HL-60 (cell line): ENCODE results near the gene WDR48.

Experiments used
- GABPA ChIP-seq: IDR thresholded peaks from 2 replicates; pipeline ENCODE4 v1.6.1; 2012; ENCODE audit warnings: low read depth
- POLR2AphosphoS5 ChIP-seq: IDR thresholded peaks from 2 replicates; pipeline ENCODE4 v1.6.1; 2012; ENCODE audit warnings: low read depth
- REST ChIP-seq: IDR thresholded peaks from 2 replicates; pipeline ENCODE4 v1.6.1; 2012; ENCODE audit warnings: low read depth; ENCODE audit not compliant: insufficient replicate concordance
- SPI1 ChIP-seq: IDR thresholded peaks from 2 replicates; pipeline ENCODE4 v1.6.1; 2012; ENCODE audit warnings: low read depth, mild to moderate bottlenecking, borderline replicate concordance
- TF ChIP-seq, protein P1 (sequence below): IDR thresholded peaks from one replicate; pipeline ENCODE4 v1.5.1; 2011; ENCODE audit warnings: low read length, control low read depth, inconsistent platforms; ENCODE audit not compliant: insufficient read depth

GRCh38 chr3:39118931-39119660 is 67.3 kb downstream of the WDR48 start:
- TF ChIP-seq, protein P1, sequence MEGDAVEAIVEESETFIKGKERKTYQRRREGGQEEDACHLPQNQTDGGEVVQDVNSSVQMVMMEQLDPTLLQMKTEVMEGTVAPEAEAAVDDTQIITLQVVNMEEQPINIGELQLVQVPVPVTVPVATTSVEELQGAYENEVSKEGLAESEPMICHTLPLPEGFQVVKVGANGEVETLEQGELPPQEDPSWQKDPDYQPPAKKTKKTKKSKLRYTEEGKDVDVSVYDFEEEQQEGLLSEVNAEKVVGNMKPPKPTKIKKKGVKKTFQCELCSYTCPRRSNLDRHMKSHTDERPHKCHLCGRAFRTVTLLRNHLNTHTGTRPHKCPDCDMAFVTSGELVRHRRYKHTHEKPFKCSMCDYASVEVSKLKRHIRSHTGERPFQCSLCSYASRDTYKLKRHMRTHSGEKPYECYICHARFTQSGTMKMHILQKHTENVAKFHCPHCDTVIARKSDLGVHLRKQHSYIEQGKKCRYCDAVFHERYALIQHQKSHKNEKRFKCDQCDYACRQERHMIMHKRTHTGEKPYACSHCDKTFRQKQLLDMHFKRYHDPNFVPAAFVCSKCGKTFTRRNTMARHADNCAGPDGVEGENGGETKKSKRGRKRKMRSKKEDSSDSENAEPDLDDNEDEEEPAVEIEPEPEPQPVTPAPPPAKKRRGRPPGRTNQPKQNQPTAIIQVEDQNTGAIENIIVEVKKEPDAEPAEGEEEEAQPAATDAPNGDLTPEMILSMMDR = no peak
- TF ChIP-seq SPI1 (no peak), POLR2AphosphoS5 (no peak), REST (no peak), GABPA (no peak)
